ENCODE results near the gene NOC4L.

NOC4L gene

GRCh38 chr12:132158677-132159554 is 14.7 kb downstream of the NOC4L start:
- DNase-seq, result no peak

GRCh38 chr12:132159555-132160003 is 15.3 kb downstream of the NOC4L start:
- no peak for DNase-seq

GRCh38 chr12:132160016-132160415 is 15.8 kb downstream of the NOC4L start:
- no peak for DNase-seq

GRCh38 chr12:132160601-132161035 is 16.4 kb downstream of the NOC4L start:
- DNase-seq, result no peak

GRCh38 chr12:132161036-132161781 is 17.0 kb downstream of the NOC4L start:
- no peak for DNase-seq

- DNase-seq, result no peak
Measured at GRCh38 chr12:132161796-132162507, 17.7 kb downstream of the NOC4L start.

- DNase-seq, result no peak
Measured at GRCh38 chr12:132162508-132163031, 18.3 kb downstream of the NOC4L start.

GRCh38 chr12:132163041-132163910 is 19.0 kb downstream of the NOC4L start:
- DNase-seq, result no peak

- DNase-seq, result no peak
Measured at GRCh38 chr12:132163911-132164288, 19.6 kb downstream of the NOC4L start.

- DNase-seq, result no peak
Measured at GRCh38 chr12:132164426-132164825, 20.2 kb downstream of the NOC4L start.

- DNase-seq, result no peak
Measured at GRCh38 chr12:132165584-132165983, 21.3 kb downstream of the NOC4L start.

GRCh38 chr12:132166093-132166492 is 21.8 kb downstream of the NOC4L start:
- DNase-seq, result no peak

GRCh38 chr12:132166801-132167591 is 22.7 kb downstream of the NOC4L start:
- DNase-seq, result no peak

- no peak for DNase-seq
Measured at GRCh38 chr12:132167611-132168310, 23.5 kb downstream of the NOC4L start.

- no peak for DNase-seq
Measured at GRCh38 chr12:132168311-132169031, 24.2 kb downstream of the NOC4L start.

- DNase-seq, result no peak
Measured at GRCh38 chr12:132169376-132169775, 25.1 kb downstream of the NOC4L start.

GRCh38 chr12:132170094-132170636 is 25.9 kb downstream of the NOC4L start:
- no peak for DNase-seq

GRCh38 chr12:132170637-132171292 is 26.5 kb downstream of the NOC4L start:
- no peak for DNase-seq

Measured in NCI-H2227 treated with DMSO at 0.1 percent for 48 hours (cell line).